Stimulated activated CD4-positive, alpha-beta T cell treated with anti-CD3 and anti-CD28 coated beads, Interleukin-1b, Interleukin-23, amount 100 ng/mL, for 4 hours (primary cell): ENCODE data around the gene LEPROT.
A peak's percentile ranks its signal among the peaks of the same experiment; 100 is the strongest.
"Not testable (repeated sequence)": the region's sequence is repeated elsewhere in the genome, so short reads cannot be mapped to it uniquely, and the experiment has no call there.

Experiments
- DNase-seq, 2 donors: peaks; one replicate each; pipeline ENCODE4 v3.0.0-alpha.2; 2020; ENCODE audit warnings: low read depth in 2 of 2

LEPROT gene, protein sequence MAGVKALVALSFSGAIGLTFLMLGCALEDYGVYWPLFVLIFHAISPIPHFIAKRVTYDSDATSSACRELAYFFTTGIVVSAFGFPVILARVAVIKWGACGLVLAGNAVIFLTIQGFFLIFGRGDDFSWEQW

DNA sequence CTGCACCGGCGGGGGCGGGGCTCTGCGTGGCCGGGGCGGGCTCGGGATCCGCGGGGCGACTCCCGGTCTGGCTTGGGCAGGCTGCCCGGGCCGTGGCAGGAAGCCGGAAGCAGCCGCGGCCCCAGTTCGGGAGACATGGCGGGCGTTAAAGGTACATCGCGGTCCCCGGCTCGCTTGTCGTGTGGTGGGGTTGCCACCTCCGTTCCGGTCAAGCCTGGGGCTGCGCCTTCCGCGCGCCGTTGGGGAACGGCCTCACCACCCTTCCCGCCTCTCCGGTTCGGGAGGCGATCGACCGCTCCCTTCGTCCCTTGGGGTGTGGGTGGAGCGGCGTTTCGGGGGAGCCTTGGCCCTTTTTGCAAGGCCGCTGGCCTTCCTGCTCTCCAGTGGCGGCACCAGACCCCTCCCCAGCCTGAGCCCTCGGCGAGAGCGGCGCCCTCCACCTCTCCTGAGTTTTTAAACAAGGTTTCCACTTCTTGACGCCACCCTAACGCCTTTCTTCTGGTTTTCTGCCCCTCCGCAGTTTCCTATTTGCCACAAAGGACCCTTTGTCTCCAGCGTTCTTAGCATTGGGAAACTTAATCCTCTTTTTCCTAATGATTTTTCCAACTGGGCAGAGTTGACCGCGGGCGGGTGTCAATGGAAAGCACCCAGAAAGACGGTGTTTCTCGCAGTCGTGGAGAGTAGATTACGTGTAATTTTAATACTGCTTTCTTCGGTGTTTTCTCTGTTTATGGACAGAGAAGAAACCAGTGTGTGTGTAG is at the start of gene LEPROT, which contains the start of gene LEPR:
Gene LEPROT, plus strand, starts transcription at position 79 of the 761 bp plus-strand sequence. Its CDS starts 57 bp downstream, at position 136.
Gene LEPR, plus strand, starts transcription at position 79 of the 761 bp plus-strand sequence. CDS start 144,898 bp downstream, outside the sequence.
- no peak for DNase-seq

DNA sequence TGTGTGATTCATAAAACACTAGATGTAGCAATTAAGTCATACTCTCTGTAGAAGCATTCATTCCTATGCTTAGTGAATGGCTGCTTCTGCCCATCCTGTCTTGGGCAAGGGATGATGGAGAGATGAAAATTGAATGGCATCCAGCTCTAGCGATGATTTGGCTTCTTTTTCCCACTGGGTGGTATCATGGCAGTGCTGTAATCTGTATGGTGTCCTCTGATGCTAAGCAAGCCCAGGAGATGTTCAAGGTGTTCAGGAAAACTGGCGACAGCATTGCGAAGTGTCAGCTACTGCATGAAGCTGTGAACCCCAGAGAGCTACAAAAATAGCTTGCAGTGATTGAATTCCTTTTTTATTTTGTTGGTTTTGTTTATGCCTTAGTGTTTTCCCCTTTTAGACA is 48.9 kb upstream of the LEPROT start:
- DNase-seq: no peak

DNA sequence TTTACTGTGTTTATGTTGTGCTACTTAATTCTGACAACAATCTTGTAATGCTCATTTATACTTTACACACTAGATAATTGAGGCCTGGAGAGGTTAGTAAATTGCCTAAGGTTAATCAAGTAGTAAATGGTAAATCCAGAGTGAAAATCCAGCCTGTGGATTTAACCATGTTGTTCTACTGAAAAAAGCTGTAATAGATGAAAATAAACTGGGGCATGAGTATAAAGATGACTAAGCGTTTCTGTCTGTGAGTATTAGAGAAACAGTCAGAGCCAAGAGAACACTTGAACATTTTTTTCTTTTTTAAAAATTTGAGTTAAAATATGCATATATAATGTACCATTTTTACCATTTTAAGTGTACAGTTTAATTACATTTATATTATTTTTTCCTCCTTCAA is 47.9 kb upstream of the LEPROT start:
- DNase-seq: no peak

DNA sequence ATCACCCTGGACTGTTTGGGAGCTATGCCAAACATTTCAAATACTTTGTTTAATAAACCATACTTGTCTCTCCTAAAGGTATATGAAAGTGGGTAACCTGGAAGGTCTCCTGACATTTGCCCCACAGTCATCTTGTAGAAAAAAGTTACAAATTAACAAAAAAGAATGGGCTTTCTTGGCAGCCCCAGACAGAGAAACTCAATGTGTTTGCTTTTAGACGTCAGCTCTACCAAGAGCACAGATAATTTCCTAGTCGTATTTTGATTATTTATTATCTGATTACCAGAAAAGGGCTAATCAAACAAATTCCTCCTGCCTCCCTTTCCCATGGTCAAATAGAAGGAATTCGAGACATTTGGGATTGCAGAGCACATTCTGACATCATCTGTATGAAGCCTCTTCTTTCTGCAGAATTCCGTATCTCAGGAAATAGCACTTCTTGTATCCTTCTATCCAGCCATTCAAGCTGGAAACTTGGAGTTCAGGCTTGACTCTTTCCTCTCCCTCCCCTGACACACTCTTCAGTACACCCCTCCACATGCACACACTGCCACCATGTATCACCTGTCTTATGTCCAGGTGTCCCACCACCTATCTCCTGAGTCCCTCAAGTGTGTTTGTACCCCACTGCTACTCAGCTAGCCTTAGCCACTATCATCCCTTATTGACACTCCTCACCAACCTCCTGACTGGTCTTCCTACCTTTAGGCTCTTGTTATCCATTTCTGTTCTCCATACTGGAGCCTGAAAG is 42.8 kb upstream of the LEPROT start:
- DNase-seq: no peak

DNA sequence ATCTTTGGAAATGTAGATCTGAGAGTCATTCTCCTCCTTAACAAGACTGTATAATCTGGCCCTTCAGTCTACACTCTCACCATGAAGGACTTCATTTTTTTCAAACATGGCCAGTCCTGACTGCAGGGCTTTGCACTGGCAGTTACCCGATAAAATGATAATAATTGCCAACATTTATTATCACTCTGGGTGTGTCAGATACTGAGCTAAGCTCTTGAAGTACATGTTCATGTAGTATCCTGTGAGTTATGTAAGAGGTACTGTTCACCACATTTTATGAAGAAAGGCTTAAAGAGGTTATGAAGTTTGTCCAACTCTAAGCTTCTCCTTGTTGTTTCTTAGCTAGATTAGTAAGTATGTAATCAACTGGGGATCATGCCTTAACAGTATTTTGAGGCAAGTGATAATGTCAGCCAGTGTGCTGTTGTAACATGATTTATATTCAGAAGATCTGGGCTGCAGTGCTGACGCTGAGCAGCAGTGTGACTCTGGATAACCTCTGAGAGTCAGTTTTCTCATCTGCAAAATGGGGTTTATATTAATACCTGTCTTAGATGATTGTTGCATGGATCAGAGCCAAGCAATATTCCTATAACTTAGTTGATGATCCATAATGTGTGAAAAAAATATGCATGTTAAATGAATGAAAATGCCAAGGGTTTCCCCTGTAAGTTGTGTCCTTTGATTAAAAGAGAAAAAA is 42.1 kb upstream of the LEPROT start:
- DNase-seq: no peak

DNA sequence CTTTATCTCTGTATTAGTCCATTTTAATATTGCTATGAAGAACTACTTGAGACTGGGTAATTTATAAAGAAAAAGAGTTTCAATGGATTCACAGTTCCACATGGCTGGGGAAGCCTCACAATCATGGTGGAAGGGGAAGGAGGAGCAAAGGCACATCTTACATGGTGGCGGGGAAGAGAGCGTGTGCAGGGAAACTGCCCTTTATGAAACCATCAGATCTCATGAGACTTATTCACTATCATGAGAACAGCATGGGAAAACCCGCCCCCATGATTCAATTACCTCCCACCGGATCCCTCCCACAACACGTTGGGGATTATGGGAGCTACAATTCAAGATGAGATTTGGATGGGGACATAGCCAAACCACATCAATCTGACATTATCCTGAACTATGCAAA is 36.0 kb upstream of the LEPROT start:
- DNase-seq: not testable (repeated sequence)

DNA sequence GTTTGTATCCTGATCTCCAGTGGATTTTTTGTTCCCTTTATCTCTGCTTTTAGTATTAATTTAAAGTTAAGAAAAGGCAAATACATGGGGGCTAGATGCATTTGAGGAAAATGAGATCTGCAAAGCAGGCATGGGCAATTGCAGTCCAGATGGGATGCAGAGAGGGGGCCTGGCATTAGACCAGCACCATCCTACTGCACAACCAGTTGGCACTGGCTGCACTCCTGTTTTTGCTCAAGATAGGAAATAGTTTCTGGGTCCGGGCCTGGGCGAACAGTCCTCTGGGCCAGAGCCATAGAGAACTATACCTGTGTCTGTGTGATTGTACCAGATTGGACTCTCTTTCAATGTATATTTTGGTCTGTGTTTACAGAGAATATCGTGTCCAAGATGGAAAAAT is 34.0 kb upstream of the LEPROT start:
- no peak for DNase-seq

DNA sequence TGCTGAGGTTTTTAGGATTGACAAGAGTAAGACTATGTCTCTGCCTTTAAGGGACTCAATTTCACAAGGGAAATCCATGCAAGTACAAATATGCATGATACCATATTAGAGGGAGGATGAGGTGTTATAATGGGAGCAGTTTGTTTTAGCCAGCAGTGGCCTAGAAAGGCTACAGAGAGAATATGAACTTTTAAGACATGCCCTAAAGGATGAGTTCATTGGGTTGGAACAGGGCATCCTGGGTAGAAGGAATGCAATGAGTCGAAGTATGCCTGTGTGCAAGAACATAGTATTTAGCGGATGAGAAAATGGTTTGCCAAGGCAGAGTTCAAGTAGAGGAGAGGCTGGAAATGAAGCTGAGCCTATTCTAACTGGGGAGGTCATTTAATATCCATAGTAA is 32.6 kb upstream of the LEPROT start:
- DNase-seq: no peak

DNA sequence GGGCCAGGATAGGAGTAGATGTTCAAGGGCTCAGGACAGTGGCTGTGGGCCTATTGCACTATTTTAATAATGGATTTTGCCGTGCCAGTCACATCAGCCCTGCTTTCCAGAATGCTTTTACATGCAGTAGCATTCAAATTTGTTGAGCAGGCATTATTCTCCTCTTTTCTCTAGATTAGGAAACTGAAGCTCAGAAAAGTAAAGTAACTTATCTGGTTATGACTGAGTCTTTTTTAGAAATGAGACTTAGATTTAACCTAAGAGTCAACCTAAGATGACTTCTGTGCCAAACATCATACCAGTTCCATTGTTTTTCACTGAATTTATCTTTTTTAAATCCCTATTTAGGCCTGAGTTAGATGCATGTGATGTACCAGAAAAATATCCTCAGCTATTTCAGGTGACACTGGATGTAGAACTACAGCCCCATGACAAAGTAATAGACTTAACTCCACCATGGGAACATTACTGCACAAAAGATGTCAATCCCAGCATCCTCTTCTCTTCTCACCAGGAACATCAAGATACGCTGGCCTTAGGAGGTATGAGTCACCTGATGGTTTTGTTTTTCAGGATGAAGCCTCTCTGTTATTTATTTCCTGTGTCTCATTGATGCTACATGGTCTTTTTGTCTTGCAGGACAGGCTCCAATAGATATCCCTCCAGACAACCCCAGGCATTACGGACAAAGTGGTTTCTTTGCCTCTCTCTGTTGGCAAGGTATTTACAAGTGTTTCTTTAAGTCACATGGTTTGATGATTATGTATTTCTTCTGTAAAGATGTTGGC is 31.4 kb upstream of the LEPROT start:
- DNase-seq: no peak

DNA sequence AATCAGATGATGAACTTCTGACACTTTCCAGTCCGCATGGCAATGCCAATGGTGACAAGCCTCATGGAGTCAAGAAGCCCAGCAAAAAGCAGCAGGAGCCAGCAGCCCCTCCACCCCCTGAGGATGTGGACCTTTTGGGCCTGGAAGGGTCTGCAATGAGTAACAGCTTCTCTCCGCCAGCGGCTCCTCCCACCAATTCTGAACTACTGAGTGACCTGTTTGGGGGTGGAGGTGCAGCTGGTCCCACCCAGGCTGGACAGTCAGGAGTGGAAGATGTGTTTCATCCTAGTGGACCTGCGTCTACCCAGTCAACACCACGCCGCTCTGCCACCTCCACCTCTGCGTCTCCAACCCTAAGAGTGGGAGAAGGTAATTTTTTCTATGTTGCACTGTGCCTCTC is 28.0 kb upstream of the LEPROT start:
- DNase-seq: no peak

DNA sequence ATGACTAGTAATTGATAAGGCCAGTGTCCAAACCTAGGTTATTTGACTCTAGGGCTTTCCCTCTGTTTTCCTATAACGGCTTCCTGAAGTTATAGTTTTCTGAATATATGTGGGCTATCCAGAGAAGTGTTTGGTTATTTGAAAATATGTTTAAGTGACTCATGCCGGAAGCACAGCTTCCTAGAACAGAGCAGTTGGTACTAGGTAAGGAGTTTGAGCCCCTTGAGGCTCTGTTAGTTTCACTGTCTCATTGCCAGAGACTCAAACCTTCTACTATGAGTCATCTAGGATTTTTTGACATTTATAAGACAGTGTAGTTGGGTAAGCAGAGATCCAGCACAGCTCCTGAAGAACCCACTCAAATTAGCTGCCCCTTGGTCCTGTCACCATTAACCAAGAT is 27.1 kb upstream of the LEPROT start:
- DNase-seq: peak in 1 of 2 donors; percentile 1

DNA sequence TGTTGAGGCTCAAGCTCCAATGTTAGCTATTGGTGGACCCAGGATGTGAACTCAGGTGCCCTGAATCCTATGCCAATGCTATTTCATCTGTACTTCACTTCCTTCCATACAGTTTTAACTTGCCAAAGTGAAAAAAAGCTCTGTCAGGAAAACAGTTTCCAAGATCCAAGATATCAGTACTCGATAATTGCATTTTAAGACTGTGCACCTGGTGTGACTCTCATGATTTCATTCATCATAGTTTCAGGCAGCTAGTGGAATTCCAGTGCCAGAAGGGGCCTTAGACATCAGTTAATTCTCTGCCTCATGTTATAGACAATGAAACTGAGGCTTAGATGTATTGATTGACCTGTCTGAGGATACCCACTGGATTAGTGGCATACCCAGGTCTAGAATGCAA is 26.5 kb upstream of the LEPROT start:
- DNase-seq: no peak

DNA sequence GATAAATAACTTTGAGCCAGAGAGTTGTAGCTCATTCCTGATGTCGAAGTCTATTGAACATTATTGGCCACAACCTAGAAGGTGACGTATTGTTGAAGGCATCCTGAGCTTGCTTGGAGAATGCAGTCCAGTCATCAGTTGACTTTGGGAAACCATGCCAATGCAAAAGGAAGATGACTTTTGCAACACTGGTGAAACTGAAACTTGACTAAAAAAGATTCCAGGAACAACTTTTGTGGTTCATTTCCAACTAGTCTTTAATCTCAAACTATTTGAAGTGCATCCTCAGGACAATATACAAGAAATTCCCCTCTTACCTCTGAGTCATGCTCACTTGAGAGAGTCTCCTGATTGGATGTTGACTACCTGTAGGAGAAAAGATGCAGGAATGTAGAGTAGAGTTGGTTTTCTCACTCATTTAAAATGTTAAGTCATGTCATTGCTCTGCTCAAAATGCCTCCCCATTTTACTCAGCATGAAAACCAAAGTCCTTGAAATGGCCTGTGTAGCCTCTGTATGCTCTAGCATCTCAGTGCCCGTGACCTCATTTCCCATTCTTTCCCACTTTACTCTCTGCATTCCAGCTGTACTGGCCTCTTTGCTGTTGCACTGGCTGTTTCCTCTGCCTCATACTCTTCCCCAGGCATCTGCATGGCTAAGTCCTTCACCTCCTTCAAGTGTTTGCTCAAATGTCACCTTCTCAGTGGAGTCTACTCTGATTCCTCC is 24.4 kb upstream of the LEPROT start:
- DNase-seq: no peak

DNA sequence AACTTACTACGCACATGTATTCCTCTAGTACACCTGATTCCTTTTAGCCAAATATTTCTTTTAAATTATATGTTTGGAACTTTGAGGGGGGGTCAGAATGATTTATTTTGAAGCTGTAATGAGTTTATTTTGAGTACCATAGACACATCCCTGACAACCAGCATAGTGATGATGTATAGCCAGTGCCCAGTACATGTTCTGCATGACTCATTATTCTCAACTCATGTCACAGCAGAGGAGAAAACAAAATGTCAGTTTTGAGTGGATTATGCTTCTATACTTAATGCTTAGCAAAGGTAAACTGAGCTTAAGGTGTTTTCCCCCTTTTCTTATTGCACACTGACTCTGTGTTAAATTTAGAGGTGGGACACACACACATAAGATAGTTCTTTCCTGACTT is 22.4 kb upstream of the LEPROT start:
- DNase-seq: no peak

DNA sequence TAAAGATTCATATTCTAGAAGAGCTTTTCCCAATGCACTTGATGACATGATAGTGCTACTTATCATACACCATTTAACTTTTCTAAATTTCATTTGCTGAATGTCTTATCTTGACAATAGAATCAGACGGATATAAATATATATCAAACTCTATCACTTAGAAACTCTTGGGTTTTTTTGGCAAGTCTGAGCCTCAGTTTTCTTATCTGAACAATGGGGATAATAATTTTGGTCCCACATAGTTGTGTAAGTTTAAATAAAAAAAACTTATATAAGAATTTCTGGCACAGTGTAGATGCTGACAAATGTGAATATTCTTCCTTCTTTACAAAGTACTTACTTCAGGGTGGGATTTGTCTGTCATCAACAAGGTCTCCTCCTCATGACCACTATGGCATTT is 21.5 kb upstream of the LEPROT start:
- no peak for DNase-seq

DNA sequence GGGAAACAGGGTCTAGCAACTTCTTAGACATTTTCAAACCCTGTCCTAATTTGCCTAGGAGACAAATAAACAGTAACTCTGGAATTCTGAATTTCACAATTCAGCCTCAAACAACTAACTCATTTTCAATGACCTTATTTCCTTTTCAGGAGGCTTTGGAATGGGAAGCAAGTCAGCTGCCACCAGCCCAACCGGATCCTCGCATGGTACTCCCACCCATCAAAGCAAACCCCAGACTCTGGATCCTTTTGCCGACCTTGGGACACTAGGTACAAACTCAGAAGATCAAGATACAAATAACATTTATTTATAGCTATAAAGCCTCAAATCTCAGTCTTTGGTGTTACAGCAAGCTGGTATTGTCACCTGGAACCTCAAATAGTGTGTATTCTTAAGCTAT is 18.9 kb upstream of the LEPROT start:
- no peak for DNase-seq

DNA sequence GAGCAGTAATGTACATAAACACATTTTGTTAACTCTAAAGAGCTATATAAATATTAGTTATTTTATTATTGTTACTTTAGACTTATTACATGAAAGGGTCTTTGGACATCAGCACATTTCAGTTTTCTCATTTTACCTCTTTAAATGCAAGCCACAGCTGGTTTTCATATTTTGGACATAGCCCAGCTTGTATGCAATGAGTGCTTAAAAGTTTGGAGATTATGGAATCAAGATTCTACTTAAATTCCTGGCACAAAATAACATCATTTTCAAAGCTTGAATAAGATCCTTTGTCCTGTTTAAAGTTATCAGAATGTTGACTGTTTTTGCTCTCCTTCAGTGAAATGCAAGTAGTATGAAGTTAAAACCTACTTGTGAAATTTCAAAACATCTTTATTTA is 15.5 kb upstream of the LEPROT start:
- DNase-seq: no peak

DNA sequence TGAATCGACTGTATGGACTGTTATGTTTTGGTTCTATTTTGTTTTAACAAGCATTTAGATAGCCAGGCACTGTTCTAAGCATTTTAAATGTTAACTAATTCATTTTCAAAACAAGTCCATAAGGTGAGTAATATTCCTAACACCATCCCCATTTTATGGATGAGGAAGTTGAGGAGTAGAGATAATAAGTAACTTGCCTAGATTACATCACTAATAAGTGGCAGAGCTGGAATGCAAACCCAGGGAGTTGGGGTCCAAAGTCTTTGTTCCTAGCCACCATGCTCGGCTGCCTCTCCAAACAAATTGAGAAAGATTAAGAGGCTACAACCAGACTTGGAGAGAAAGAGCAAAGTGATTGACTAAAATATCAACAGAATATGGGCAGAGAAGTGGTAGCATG is 12.6 kb upstream of the LEPROT start:
- no peak for DNase-seq

DNA sequence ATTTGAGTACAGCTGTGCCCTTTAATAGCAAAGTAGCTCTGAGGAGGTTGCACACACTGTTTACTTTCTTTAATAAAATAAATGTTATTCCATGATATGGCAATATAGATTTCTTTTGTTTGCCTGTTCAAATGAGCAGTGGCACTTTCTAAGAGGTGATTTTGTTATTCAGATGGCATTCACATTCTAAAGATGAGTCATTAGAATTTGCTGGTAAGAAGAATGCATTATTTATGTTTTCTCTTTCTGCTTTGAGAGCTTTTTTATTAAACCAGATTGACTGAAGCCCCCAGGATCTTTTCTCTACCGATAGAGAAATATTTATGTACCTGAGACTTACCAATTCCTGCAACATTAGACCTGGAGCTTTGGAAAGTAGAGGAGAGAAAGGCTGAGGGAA is 11.2 kb upstream of the LEPROT start:
- no peak for DNase-seq

DNA sequence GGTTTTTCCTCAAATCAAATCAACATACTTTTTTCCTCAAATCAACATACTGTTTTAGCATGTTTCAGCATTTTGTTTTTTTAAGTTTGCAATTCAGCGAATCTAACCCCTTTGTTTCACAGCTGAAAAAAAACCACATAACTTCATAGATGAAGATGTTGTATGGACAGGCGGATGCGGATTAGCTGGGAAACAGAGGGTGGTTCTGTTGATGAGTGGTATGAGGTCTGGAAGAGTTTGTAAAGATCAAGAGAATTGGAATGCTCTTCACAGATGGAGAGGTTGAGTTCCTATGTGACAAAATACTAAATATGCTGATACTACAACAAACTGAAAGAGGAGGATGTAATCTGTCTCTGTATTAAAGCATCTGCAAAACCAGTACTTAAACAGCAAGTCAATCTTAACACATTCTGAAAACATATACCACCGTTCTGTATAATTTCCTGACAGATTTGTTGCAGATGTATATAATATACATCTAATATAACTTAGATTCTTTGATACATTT is 10.6 kb upstream of the LEPROT start:
- no peak for DNase-seq
